ENCODE data around the gene ABHD2.

DNA sequence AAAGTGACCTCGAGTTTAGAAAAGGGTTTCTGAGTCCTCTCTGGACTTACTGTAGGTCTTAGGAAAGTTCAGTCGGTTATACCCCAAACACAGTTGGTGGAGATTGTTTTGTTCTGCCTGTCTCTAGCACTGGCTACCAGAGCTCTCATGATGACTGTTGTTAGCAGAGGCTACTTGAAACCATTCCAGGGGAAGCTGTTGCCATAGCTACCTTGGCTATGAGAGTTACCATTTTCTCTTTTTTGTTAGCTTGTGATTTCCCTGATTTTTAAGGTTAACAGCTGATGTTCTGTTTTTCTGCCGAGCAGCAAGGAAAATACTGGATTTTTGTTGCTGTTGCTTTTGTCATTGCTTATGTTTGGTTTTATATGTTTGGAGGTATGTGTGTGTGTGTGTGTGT is 26.7 kb downstream of the ABHD2 start:
- TF ChIP-seq CTCF (conservative IDR thresholded peaks at IDR 0.05; ENCODE audit: low read depth in 2 of 2) (no peak), EZH2phosphoT487 (IDR thresholded peaks at IDR 0.05; ENCODE audit: unreplicated experiment) (no peak), EZH2 (IDR thresholded peaks at IDR 0.05; ENCODE audit: low read depth, unreplicated experiment) (no peak), STAT1 (IDR thresholded peaks at IDR 0.05; ENCODE audit: unreplicated experiment) (no peak), JUNB (IDR thresholded peaks at IDR 0.05; ENCODE audit: unreplicated experiment) (no peak), POLR2AphosphoS5 (IDR thresholded peaks at IDR 0.05; ENCODE audit: low read depth) (no peak), ETS1 (IDR thresholded peaks at IDR 0.05) (no peak), CREB1 (CRISPR knock-in tag; IDR thresholded peaks at IDR 0.05; ENCODE audit: low read depth) (no peak), ZNF331 (CRISPR knock-in tag; IDR thresholded peaks at IDR 0.05; ENCODE audit: low read depth) (no peak)
- TF ChIP-seq, protein P1, sequence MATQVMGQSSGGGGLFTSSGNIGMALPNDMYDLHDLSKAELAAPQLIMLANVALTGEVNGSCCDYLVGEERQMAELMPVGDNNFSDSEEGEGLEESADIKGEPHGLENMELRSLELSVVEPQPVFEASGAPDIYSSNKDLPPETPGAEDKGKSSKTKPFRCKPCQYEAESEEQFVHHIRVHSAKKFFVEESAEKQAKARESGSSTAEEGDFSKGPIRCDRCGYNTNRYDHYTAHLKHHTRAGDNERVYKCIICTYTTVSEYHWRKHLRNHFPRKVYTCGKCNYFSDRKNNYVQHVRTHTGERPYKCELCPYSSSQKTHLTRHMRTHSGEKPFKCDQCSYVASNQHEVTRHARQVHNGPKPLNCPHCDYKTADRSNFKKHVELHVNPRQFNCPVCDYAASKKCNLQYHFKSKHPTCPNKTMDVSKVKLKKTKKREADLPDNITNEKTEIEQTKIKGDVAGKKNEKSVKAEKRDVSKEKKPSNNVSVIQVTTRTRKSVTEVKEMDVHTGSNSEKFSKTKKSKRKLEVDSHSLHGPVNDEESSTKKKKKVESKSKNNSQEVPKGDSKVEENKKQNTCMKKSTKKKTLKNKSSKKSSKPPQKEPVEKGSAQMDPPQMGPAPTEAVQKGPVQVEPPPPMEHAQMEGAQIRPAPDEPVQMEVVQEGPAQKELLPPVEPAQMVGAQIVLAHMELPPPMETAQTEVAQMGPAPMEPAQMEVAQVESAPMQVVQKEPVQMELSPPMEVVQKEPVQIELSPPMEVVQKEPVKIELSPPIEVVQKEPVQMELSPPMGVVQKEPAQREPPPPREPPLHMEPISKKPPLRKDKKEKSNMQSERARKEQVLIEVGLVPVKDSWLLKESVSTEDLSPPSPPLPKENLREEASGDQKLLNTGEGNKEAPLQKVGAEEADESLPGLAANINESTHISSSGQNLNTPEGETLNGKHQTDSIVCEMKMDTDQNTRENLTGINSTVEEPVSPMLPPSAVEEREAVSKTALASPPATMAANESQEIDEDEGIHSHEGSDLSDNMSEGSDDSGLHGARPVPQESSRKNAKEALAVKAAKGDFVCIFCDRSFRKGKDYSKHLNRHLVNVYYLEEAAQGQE (IDR thresholded peaks at IDR 0.05; ENCODE audit: unreplicated experiment) = no peak

All from GM23338 (cell line).